HEK293 (cell line): Measurements from ENCODE around the gene EPHB1.

Experiments used
- CTCF ChIA-PET: fragments of 350-600 bp; formaldehyde crosslinking; extraction: SDS; loops from one replicate; lab custom pipeline; 2021; ENCODE audit warnings: antibody characterized with exemption; lab: Yijun Ruan, JAX
- POLR2A ChIA-PET: fragments of 300-600 bp; formaldehyde crosslinking; extraction: SDS; loops from one replicate; lab custom pipeline; 2020; ENCODE audit warnings: antibody characterized with exemption, inconsistent platforms; lab: Yijun Ruan, JAX
- H3K27ac ChIP-seq: fragments of 200-500 bp; sonication (Bioruptor generic); 2 replicates; pipeline ENCODE4 v1.5.1; 2014; ENCODE audit warnings: low read depth, low read length, control low read depth, inconsistent platforms; ENCODE audit errors: extremely low read depth
- H3K36me3 ChIP-seq, 2 experiments: fragments of 200-500 bp in 1 of 2; sonication (Bioruptor generic) in 1 of 2; 1 replicate in 1 of 2; 2 replicates in 1 of 2; pipeline ENCODE4 v1.5.1; 2014 to 2017; ENCODE audit warnings: inconsistent platforms in 2 of 2, low read length in 2 of 2; ENCODE audit not compliant: control insufficient read depth in 2 of 2, insufficient read depth in 1 of 2
- H3K4me1 ChIP-seq: fragments of 200-500 bp; sonication (Bioruptor generic); 2 replicates; pipeline ENCODE4 v1.5.1; 2014; ENCODE audit warnings: mild to moderate bottlenecking, low read length, inconsistent platforms; ENCODE audit not compliant: control insufficient read depth, insufficient read depth
- H3K4me3 ChIP-seq: 2 replicates; pipeline ENCODE4 v1.5.1; 2011; ENCODE audit warnings: low read depth, mild to moderate bottlenecking, control low read depth, low read length, moderate library complexity
- H3K9me3 ChIP-seq: fragments of 200-500 bp; sonication (Bioruptor generic); 2 replicates; pipeline ENCODE4 v1.5.1; 2014; ENCODE audit warnings: low read depth, low read length, inconsistent platforms; ENCODE audit not compliant: control insufficient read depth, insufficient read depth
- GLIS2 ChIP-seq: fragments of 450-650 bp; formaldehyde crosslinking; IDR thresholded peaks from 2 replicates; pipeline ENCODE4 v1.5.1; 2016; ENCODE audit warnings: missing biosample characterization, missing genetic modification characterization
- HIC1 ChIP-seq: fragments of 450-650 bp; formaldehyde crosslinking; IDR thresholded peaks from 2 replicates; pipeline ENCODE4 v1.5.1; 2016; ENCODE audit warnings: missing biosample characterization, missing genetic modification characterization
- HOXD13 ChIP-seq: sonication (generic); formaldehyde crosslinking; IDR thresholded peaks from 2 replicates; pipeline ENCODE4 v1.8.0; 2022; ENCODE audit warnings: missing genetic modification reagents, borderline replicate concordance
- KLF16 ChIP-seq: fragments of 450-650 bp; formaldehyde crosslinking; IDR thresholded peaks from 2 replicates; pipeline ENCODE4 v1.5.1; 2017; ENCODE audit warnings: missing biosample characterization, missing genetic modification characterization
- KLF9 ChIP-seq: fragments of 450-650 bp; formaldehyde crosslinking; IDR thresholded peaks from 2 replicates; pipeline ENCODE4 v1.5.1; 2016; ENCODE audit warnings: missing biosample characterization, missing genetic modification characterization, low read depth
- OSR2 ChIP-seq: fragments of 450-650 bp; formaldehyde crosslinking; IDR thresholded peaks from 2 replicates; pipeline ENCODE4 v1.5.1; 2016; ENCODE audit warnings: missing biosample characterization, missing genetic modification characterization
- REPIN1 ChIP-seq: fragments of 450-650 bp; formaldehyde crosslinking; IDR thresholded peaks from 2 replicates; pipeline ENCODE4 v1.5.1; 2017; ENCODE audit warnings: missing biosample characterization, missing genetic modification characterization, low read depth
- WT1 ChIP-seq: fragments of 450-650 bp; formaldehyde crosslinking; IDR thresholded peaks from 2 replicates; pipeline ENCODE4 v1.5.1; 2016; ENCODE audit warnings: missing biosample characterization, missing genetic modification characterization
- ZBTB20 ChIP-seq: fragments of 450-650 bp; formaldehyde crosslinking; IDR thresholded peaks from 2 replicates; pipeline ENCODE4 v1.5.1; 2016; ENCODE audit warnings: missing biosample characterization, missing genetic modification characterization
- ZBTB48 ChIP-seq: fragments of 450-650 bp; formaldehyde crosslinking; IDR thresholded peaks from 2 replicates; pipeline ENCODE4 v1.5.1; 2016; ENCODE audit warnings: missing biosample characterization, missing genetic modification characterization
- ZNF169 ChIP-seq: fragments of 450-650 bp; formaldehyde crosslinking; IDR thresholded peaks from 2 replicates; pipeline ENCODE4 v1.5.1; 2016; ENCODE audit warnings: missing biosample characterization, missing genetic modification characterization
- ZNF19 ChIP-seq: fragments of 450-650 bp; formaldehyde crosslinking; IDR thresholded peaks from 2 replicates; pipeline ENCODE4; 2016; ENCODE audit warnings: missing biosample characterization, missing genetic modification characterization, low read depth
- ZNF202 ChIP-seq: fragments of 450-650 bp; formaldehyde crosslinking; IDR thresholded peaks from 2 replicates; pipeline ENCODE4 v1.5.1; 2016; ENCODE audit warnings: missing biosample characterization, missing genetic modification characterization, borderline replicate concordance
- ZNF211 ChIP-seq: fragments of 450-650 bp; formaldehyde crosslinking; IDR thresholded peaks from 2 replicates; pipeline ENCODE4 v1.5.1; 2016; ENCODE audit warnings: low read depth, missing biosample characterization, missing genetic modification characterization
- ZNF24 ChIP-seq: fragments of 450-650 bp; formaldehyde crosslinking; IDR thresholded peaks from 2 replicates; pipeline ENCODE4 v1.5.1; 2016; ENCODE audit warnings: missing biosample characterization, missing genetic modification characterization
- ZNF26 ChIP-seq: fragments of 450-650 bp; formaldehyde crosslinking; IDR thresholded peaks from 2 replicates; pipeline ENCODE4 v1.5.1; 2016; ENCODE audit warnings: missing biosample characterization, missing genetic modification characterization
- ZNF362 ChIP-seq: fragments of 450-650 bp; formaldehyde crosslinking; IDR thresholded peaks from 2 replicates; pipeline ENCODE4 v1.5.1; 2016; ENCODE audit warnings: missing biosample characterization, missing genetic modification characterization
- ZNF529 ChIP-seq: fragments of 450-650 bp; formaldehyde crosslinking; IDR thresholded peaks from 2 replicates; pipeline ENCODE4 v1.5.1; 2017; ENCODE audit warnings: missing genetic modification characterization, missing biosample characterization; ENCODE audit not compliant: insufficient replicate concordance
- ZNF585B ChIP-seq: fragments of 450-650 bp; formaldehyde crosslinking; IDR thresholded peaks from 2 replicates; pipeline ENCODE4 v1.5.1; 2016; ENCODE audit warnings: missing biosample characterization, missing genetic modification characterization
- ZNF596 ChIP-seq: fragments of 450-650 bp; IDR thresholded peaks from 2 replicates; pipeline ENCODE4 v1.5.0; 2018; ENCODE audit warnings: missing biosample characterization, mild to moderate bottlenecking, missing genetic modification characterization, moderate library complexity
- ZNF654 ChIP-seq: fragments of 450-650 bp; formaldehyde crosslinking; IDR thresholded peaks from 2 replicates; pipeline ENCODE4 v1.5.1; 2016; ENCODE audit warnings: low read depth, missing biosample characterization, missing genetic modification characterization
- ZNF660 ChIP-seq: fragments of 450-650 bp; IDR thresholded peaks from 2 replicates; pipeline ENCODE4 v1.5.1; 2018; ENCODE audit warnings: missing biosample characterization, mild to moderate bottlenecking, missing genetic modification characterization
- ZNF692 ChIP-seq: fragments of 450-650 bp; formaldehyde crosslinking; IDR thresholded peaks from 2 replicates; pipeline ENCODE4 v1.5.1; 2016; ENCODE audit warnings: missing biosample characterization, missing genetic modification characterization
- ZXDB ChIP-seq: fragments of 450-650 bp; formaldehyde crosslinking; IDR thresholded peaks from 2 replicates; pipeline ENCODE4 v1.5.1; 2016; ENCODE audit warnings: missing biosample characterization, missing genetic modification characterization
- TF ChIP-seq, protein P1 (sequence below): fragments of 450-650 bp; formaldehyde crosslinking; IDR thresholded peaks from 2 replicates; pipeline ENCODE4; 2016; ENCODE audit warnings: missing biosample characterization, missing genetic modification characterization

Gene EPHB1

DNA sequence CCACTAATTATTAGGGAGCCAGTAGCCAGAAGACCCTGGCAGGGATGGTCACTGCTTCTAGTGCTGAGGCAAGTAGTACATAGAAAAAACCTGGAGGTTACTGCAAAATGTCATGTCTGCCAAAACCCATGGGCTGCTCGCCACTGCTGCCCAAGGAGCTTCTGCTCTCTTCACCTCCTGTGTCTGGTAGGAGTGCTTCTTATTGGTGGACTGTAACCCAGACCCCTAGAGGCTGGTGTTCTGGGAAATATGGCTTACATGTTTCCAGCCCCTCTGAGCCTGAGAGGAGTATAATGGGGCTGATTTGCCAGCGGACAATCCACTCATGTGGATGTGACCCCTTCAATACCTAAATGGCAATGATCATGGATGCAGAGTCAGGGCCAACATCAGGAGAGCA lies 286.4 kb downstream of the EPHB1 start:
- CTCF ChIA-PET = interaction anchor here (0.8 kb wide), 1 partner anchor 680 kb away, joined by 4 read pairs; no protein-coding TSS in a partner anchor
- no peaks in the 10 kb centered on the region for H3K4me1 ChIP-seq
- H3K27ac ChIP-seq = no peak overlapping the region
- POLR2A ChIA-PET = no interaction called here
- H3K9me3 ChIP-seq = no peaks in the 10 kb centered on the region
- no peak overlapping the region for H3K4me3 ChIP-seq
- H3K36me3 ChIP-seq = no peaks in the 10 kb centered on the region
- TF ChIP-seq, protein P1, sequence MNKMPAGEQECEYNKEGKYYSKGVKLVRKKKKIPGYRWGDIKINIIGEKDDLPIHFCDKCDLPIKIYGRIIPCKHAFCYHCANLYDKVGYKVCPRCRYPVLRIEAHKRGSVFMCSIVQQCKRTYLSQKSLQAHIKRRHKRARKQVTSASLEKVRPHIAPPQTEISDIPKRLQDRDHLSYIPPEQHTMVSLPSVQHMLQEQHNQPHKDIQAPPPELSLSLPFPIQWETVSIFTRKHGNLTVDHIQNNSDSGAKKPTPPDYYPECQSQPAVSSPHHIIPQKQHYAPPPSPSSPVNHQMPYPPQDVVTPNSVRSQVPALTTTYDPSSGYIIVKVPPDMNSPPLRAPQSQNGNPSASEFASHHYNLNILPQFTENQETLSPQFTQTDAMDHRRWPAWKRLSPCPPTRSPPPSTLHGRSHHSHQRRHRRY (tag by site-specific recombination) = no peak
- TF ChIP-seq ZBTB20 (tag by site-specific recombination) (no peak), ZNF529 (no peak), ZNF211 (tag by site-specific recombination) (no peak), ZNF362 (no peak), ZNF24 (no peak), ZNF202 (no peak), REPIN1 (tag by site-specific recombination) (no peak), ZXDB (no peak), ZNF654 (tag by site-specific recombination) (no peak), ZNF596 (no peak), GLIS2 (tag by site-specific recombination) (no peak), ZNF692 (tag by site-specific recombination) (no peak), HOXD13 (CRISPR knock-in tag) (no peak), ZNF19 (no peak)

DNA sequence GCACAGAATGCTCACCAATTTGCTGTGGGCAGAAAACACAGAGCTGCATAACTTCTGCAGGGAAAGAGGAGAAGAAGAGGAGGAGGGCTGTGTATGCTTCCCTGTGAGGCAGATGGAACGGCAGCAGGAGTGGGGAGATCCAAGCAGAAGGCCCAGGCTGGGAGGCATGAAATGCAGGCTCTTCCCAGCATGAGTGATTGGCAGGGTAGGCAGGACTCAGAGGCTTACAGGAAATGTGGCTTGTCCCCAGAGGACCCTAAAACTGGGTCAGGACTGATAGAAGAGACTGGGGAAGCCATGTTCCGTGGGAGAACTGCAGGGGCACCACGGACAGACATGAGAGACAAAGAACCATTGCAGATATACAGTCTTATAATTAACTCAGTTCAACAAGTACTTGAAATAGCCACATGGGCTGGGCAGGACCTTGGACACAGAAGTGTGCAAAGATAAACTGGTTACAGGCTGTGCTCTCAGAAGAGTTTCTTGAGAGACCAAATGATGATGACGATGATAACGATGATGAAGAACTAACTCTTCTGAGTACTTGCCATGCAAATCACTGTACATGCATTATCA lies 286.9 kb downstream of the EPHB1 start:
- POLR2A ChIA-PET = no interaction called here

More for the DNA sequence above, 286.9 kb downstream of the EPHB1 start:
- no peaks in the 10 kb centered on the region for H3K4me1 ChIP-seq
- H3K9me3 ChIP-seq = no peaks in the 10 kb centered on the region
- CTCF ChIA-PET = no interaction called here
- no peak overlapping the region for H3K27ac ChIP-seq
- TF ChIP-seq KLF9 (tag by site-specific recombination) = no peak
- no peak for TF ChIP-seq KLF16 (tag by site-specific recombination)
- TF ChIP-seq OSR2 = no peak
- no peak for TF ChIP-seq WT1
- no peak for TF ChIP-seq ZNF169 (tag by site-specific recombination)
- no peak for TF ChIP-seq ZBTB48
- no peak for TF ChIP-seq HIC1 (tag by site-specific recombination)
- TF ChIP-seq ZNF660 (tag by site-specific recombination) = no peak
- TF ChIP-seq ZNF585B (tag by site-specific recombination) = no peak
- no peak for TF ChIP-seq ZNF26 (tag by site-specific recombination)
- no peaks in the 10 kb centered on the region for H3K36me3 ChIP-seq
- no peak overlapping the region for H3K4me3 ChIP-seq
